ENCODE measurements around the gene ADAMTS12.

DNA sequence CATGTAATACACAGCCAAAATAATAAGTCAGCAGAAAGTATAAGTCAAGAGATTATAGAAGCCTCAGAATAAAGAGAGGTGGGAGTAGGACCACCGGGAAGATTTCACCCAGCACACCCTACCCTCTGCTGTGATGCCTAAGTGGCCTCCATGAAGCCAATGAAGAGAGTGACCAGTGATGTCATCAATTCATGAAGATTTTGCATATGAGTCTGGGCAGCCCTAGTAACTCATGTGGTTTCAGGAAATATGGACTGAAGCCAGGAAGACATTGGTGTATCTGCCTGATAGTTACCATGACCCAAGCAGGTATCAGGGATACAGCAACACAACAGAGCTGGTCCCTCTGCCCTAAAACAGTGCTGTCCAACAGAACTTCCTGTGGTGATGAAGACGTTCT lies 135.3 kb downstream of the ADAMTS12 start:
- TF ChIP-seq, protein P1, sequence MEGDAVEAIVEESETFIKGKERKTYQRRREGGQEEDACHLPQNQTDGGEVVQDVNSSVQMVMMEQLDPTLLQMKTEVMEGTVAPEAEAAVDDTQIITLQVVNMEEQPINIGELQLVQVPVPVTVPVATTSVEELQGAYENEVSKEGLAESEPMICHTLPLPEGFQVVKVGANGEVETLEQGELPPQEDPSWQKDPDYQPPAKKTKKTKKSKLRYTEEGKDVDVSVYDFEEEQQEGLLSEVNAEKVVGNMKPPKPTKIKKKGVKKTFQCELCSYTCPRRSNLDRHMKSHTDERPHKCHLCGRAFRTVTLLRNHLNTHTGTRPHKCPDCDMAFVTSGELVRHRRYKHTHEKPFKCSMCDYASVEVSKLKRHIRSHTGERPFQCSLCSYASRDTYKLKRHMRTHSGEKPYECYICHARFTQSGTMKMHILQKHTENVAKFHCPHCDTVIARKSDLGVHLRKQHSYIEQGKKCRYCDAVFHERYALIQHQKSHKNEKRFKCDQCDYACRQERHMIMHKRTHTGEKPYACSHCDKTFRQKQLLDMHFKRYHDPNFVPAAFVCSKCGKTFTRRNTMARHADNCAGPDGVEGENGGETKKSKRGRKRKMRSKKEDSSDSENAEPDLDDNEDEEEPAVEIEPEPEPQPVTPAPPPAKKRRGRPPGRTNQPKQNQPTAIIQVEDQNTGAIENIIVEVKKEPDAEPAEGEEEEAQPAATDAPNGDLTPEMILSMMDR (conservative IDR thresholded peaks at IDR 0.05; ENCODE audit: low read length): no peak
- TF ChIP-seq EZH2phosphoT487 (IDR thresholded peaks at IDR 0.05; ENCODE audit: borderline replicate concordance, low read depth, low read length): no peak

Data from OCI-LY7 (cell line).